GM10847 (cell line): ENCODE data around the gene CTAG1B.
"Not testable (repeated sequence)": the region's sequence is repeated elsewhere in the genome, so short reads cannot be mapped to it uniquely, and the experiment has no call there.

ENCODE experiments used
- POLR2A ChIP-seq: IDR thresholded peaks from 2 replicates; pipeline ENCODE4 v1.6.1; 2011; ENCODE audit not compliant: insufficient read length; ENCODE audit errors: extremely low read depth

CTAG1B gene

GRCh38 chrX:154584585-154585183 is 34.4 kb downstream of the CTAG1B start, which contains the start of gene CTAG1A:
Gene CTAG1A, plus strand, starts transcription at chrX:154585133. Its CDS starts 74 bp downstream, at chrX:154585207.
- not testable (repeated sequence) for TF ChIP-seq POLR2A
